ENCODE measurements around the gene DDIAS. TPM values are rescaled to one million over a fixed set of nuclear protein-coding genes. Genes with fewer than 3 reads are reported as not detected.
"Not testable (repeated sequence)": the region's sequence is repeated elsewhere in the genome, so short reads cannot be mapped to it uniquely, and the experiment has no call there.

DDIAS gene
- total and polyA plus RNA-seq, 10 donors = 1.5 to 11.1 (median 7.3) TPM

- Histone ChIP-seq H3K4me3 (no peak overlapping the region), H3K9me3 (peaks cover 0 to 5% (median 0%) of the 10 kb centered on the region in 8 donors), H3K27ac (peak overlapping the region; percentile 35 to 84 (median 78)), H3K36me3 (no peaks in the 10 kb centered on the region), H3K4me1 (peaks cover 5 to 42% (median 25%) of the 10 kb centered on the region in 6 donors), H3K27me3 (replicated peaks in 1 of 7) (no peaks in the 10 kb centered on the region)
- 77 to 83% (median 81%) methylated on average over 2 of the region's 2 CpGs for WGBS, 5 donors
- intact Hi-C loops (cut with DNase I; ENCODE audit: low total_unique reads) = no loop called here
- DNase-seq = no peak
- TF ChIP-seq POLR2A (IDR thresholded peaks at IDR 0.05) (no peak), POLR2AphosphoS5 (IDR thresholded peaks at IDR 0.05) (no peak), CTCF (IDR thresholded peaks at IDR 0.05 in 8 of 11, conservative IDR thresholded peaks at IDR 0.05 in 3 of 11) (no peak)
Measured at GRCh38 chr11:82960779-82961143, 59.2 kb downstream of the DDIAS start.

GRCh38 chr11:82962021-82962420 lies 60.5 kb downstream of the DDIAS start:
- H3K9me3 ChIP-seq; intact Hi-C loops (cut with DNase I; ENCODE audit: low total_unique reads); DNase-seq; H3K4me3 ChIP-seq; H3K27me3 ChIP-seq (replicated peaks in 1 of 7); H3K36me3 ChIP-seq; H3K27ac ChIP-seq: not testable (repeated sequence)
- peaks cover 5 to 29% (median 16%) of the 10 kb centered on the region in 6 donors for H3K4me1 ChIP-seq

- H3K4me3 ChIP-seq = no peak overlapping the region
- peaks cover 0 to 6% (median 0%) of the 10 kb centered on the region in 8 donors for H3K9me3 ChIP-seq
- H3K4me1 ChIP-seq = peaks cover 0 to 28% (median 8%) of the 10 kb centered on the region in 6 donors
- intact Hi-C loops (cut with DNase I; ENCODE audit: low total_unique reads) = no loop called here
- 82 to 98% (median 95%) methylated on average over 4 of the region's 4 CpGs for WGBS, 5 donors
- H3K36me3 ChIP-seq = no peaks in the 10 kb centered on the region
- TF ChIP-seq POLR2AphosphoS5 (IDR thresholded peaks at IDR 0.05) (no peak), CTCF (IDR thresholded peaks at IDR 0.05 in 8 of 11, conservative IDR thresholded peaks at IDR 0.05 in 3 of 11) (no peak), POLR2A (IDR thresholded peaks at IDR 0.05) (no peak)
- DNase-seq = no peak
- H3K27me3 ChIP-seq (replicated peaks in 1 of 7) = no peaks in the 10 kb centered on the region
- no peak overlapping the region for H3K27ac ChIP-seq
Measured at GRCh38 chr11:82967381-82967780, 65.8 kb downstream of the DDIAS start.

GRCh38 chr11:82969811-82970210 lies 68.3 kb downstream of the DDIAS start:
- Histone ChIP-seq H3K36me3 (no peaks in the 10 kb centered on the region), H3K4me1 (peaks cover 0 to 32% (median 8%) of the 10 kb centered on the region in 6 donors), H3K9me3 (peaks cover 0 to 6% (median 0%) of the 10 kb centered on the region in 8 donors), H3K4me3 (no peak overlapping the region), H3K27ac (peak overlapping the region in 6 of 8 donors; percentile 3 to 76 (median 43)), H3K27me3 (replicated peaks in 1 of 7) (no peaks in the 10 kb centered on the region)
- 46 to 80% (median 72%) methylated on average over 4 of the region's 4 CpGs for WGBS, 5 donors
- TF ChIP-seq POLR2A (IDR thresholded peaks at IDR 0.05) (no peak), POLR2AphosphoS5 (IDR thresholded peaks at IDR 0.05) (no peak), CTCF (IDR thresholded peaks at IDR 0.05 in 8 of 11, conservative IDR thresholded peaks at IDR 0.05 in 3 of 11) (no peak)
- no peak for DNase-seq
- intact Hi-C loops (cut with DNase I; ENCODE audit: low total_unique reads) = no loop called here
